Measurements from ENCODE around the gene AJUBA.

- TF ChIP-seq ZNF423 (CRISPR knock-in tag; IDR thresholded peaks at IDR 0.05) (no peak), CTCF (IDR thresholded peaks at IDR 0.05) (no peak), ATF3 (CRISPR knock-in tag; conservative IDR thresholded peaks at IDR 0.05) (no peak), ZNF416 (CRISPR knock-in tag; IDR thresholded peaks at IDR 0.05) (no peak)
- TF ChIP-seq, protein P1, sequence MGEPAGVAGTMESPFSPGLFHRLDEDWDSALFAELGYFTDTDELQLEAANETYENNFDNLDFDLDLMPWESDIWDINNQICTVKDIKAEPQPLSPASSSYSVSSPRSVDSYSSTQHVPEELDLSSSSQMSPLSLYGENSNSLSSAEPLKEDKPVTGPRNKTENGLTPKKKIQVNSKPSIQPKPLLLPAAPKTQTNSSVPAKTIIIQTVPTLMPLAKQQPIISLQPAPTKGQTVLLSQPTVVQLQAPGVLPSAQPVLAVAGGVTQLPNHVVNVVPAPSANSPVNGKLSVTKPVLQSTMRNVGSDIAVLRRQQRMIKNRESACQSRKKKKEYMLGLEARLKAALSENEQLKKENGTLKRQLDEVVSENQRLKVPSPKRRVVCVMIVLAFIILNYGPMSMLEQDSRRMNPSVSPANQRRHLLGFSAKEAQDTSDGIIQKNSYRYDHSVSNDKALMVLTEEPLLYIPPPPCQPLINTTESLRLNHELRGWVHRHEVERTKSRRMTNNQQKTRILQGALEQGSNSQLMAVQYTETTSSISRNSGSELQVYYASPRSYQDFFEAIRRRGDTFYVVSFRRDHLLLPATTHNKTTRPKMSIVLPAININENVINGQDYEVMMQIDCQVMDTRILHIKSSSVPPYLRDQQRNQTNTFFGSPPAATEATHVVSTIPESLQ (CRISPR knock-in tag; IDR thresholded peaks at IDR 0.05): no peak
Measured at GRCh38 chr14:22985894-22986507, 3.6 kb upstream of the AJUBA start.

Measured in WTC11 (cell line).